Glomerular visceral epithelial cell (primary cell): ENCODE results near the gene CEBPB.
"Not testable (repeated sequence)": the region's sequence is repeated elsewhere in the genome, so short reads cannot be mapped to it uniquely, and the experiment has no call there.

Source experiments
- DNase-seq: peaks from one replicate; pipeline ENCODE4 v3.0.0-alpha.2; 2016; ENCODE audit errors: extremely low spot score

Gene CEBPB

DNA sequence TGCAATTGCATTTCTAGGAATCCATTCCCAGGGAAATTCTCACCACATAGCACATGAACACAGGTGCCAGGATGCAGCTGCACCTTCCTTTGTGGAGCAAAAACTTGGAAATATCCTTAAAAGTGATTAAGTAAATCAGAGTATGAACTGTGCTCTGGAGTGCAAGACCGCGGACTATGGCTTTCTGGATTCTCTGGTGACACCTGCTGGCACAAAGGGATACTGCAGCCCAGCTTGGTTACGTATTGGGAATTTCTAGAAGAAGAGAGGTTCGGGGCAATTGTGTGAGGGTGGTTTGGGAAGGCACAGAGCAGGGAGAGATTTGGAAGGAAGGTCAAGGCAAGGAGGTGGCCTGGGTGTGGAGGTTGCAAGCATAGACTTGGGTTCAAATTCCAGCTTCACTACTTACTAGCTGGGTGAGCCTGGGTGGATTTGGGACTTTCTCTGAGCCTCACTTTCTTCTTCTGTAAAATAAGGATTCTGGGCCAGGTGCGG, 21.3 kb upstream of the CEBPB start:
- DNase-seq: peak; percentile 86

GRCh38 chr20:50170549-50171220, 19.9 kb upstream of the CEBPB start:
- DNase-seq: no peak

- peak; percentile 82 for DNase-seq
Measured at GRCh38 chr20:50172347-50173013, 18.1 kb upstream of the CEBPB start.

DNA sequence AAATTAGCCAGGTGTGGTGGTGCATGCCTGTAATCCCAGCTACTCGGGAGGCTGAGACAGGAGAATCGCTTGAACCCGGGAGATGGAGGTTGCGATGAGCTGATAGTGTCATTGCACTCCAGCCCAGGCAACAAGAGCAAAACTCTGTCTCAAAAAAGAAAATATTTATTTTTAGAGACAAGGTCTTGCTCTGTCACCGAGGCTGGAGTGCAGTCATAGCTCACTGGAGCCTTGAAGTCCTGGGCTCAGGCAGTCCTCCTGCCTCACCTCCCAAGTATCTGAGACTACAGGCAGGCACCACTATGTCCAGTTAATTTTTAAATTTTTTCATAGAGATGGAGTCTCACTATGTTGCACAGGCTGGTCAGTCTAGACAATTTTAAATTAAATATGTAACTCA, 16.2 kb upstream of the CEBPB start:
- DNase-seq: no peak

DNA sequence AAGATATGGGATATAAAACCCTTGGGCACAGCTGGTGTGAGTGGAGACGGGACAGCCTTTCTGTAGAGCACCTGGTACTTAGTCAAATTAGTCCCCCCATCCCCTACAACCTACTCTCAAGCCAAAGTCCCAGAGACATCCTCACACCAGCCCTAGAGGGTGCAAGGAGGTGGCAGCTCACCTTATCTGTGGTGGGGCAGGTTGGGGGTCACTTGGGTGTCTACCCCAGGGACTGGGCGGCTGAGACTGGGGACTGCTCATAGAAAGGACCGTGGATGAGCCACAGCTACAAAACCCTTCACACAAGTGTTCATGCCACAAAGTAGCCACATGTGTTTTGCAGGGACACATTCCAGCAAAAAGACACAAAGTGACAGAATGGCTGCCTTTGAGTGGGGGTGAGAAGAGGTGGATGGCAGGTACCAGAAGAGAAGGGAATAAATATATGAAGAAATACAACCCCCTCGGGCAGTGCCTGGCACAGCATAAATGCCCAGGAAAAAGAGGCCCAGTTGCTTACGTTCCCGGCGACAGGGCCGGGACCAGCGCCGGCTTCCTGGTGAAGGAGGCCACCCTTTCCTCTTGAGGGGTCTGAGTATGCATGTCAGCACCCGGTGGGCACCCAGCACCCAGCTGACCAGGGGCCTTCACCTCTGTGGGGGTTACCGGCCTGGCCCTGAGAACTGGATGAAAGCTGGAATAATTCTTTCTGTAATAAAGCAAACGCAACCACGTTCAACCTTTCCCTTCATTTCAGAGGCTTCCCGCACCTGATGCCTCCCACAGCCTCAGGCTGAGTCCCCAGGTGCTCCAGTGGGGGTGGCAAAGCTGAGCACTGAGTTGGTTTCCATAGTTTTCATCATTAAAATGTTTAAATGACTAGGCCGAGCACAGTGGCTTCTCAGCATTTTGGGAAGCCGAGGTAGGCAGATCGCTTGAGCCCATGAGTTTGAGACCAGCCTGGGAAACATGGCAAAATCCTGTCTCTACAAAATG, 14.4 kb upstream of the CEBPB start:
- DNase-seq: no peak

DNA sequence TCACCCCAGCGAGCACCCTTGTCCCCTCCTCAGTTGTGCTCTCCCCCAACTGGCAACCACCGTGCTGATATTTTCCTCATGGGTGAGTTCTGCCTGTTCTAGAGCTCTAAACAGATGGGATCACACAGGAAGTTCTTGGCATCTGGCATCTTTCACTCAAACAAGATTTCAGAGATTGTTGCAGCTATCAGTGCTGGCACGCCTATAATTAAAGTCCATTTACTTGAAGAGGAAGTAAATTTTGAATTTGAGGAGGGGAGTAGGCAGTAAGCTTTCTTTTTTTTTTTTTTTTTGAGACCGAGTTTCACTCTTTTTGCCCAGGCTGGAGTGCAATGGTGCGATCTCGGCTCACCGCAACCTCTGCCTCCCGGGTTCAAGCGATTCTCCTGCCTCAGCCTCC, 12.0 kb upstream of the CEBPB start:
- DNase-seq: not testable (repeated sequence)

DNA sequence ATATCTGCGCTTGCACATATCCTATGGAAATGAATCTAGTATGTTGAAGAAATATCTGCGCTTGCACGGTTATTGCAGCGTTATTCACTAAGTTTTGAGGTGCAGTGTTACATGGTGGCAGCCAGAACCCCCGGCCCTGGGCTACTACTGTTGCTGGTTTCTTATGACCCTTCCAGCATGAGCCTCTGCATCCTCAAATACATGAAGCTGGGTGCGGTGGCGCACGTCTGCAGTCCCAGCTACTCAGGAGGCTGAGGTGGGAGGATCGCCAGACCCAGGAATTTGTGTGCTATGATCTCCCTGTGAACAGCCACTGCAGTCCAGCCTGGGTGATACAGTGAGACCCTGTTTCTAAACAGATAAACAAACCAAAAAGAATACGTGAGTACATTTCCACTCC, 9.3 kb upstream of the CEBPB start:
- no peak for DNase-seq

- no peak for DNase-seq
Measured at GRCh38 chr20:50182346-50182745, 8.3 kb upstream of the CEBPB start.

GRCh38 chr20:50185426-50185825, 5.2 kb upstream of the CEBPB start:
- no peak for DNase-seq

- peak; percentile 90 for DNase-seq
Measured at GRCh38 chr20:50186151-50186885, 4.3 kb upstream of the CEBPB start.

GRCh38 chr20:50186987-50187402, 3.6 kb upstream of the CEBPB start:
- DNase-seq: no peak

- no peak for DNase-seq
Measured at GRCh38 chr20:50187403-50188051, 3.1 kb upstream of the CEBPB start.

DNA sequence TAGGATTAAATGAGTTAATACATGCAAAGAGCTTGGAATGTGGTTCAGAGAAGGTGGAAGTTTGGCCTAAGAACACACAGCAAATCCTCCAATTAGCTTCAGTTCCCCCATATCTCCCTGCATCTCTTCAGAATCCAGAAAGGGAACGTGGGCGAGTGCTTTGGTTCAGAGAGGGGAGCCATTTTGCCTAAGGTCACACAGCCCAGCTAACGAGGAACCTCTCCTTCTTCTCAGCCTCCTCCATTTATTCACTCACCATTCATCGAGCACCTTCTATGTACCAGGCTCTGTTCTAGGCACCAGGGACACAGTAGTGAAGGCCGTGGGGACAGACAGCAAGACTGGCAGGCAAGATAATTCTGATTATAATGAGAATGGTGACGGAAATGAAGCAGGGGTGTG, 2.3 kb upstream of the CEBPB start:
- no peak for DNase-seq

GRCh38 chr20:50188879-50189680, 1.6 kb upstream of the CEBPB start:
- DNase-seq: no peak

- DNase-seq: no peak
Measured at GRCh38 chr20:50189681-50190250, 864 bp upstream of the CEBPB start.

GRCh38 chr20:50191065-50191543, 474 bp downstream of the CEBPB start:
- DNase-seq: peak; percentile 69

DNA sequence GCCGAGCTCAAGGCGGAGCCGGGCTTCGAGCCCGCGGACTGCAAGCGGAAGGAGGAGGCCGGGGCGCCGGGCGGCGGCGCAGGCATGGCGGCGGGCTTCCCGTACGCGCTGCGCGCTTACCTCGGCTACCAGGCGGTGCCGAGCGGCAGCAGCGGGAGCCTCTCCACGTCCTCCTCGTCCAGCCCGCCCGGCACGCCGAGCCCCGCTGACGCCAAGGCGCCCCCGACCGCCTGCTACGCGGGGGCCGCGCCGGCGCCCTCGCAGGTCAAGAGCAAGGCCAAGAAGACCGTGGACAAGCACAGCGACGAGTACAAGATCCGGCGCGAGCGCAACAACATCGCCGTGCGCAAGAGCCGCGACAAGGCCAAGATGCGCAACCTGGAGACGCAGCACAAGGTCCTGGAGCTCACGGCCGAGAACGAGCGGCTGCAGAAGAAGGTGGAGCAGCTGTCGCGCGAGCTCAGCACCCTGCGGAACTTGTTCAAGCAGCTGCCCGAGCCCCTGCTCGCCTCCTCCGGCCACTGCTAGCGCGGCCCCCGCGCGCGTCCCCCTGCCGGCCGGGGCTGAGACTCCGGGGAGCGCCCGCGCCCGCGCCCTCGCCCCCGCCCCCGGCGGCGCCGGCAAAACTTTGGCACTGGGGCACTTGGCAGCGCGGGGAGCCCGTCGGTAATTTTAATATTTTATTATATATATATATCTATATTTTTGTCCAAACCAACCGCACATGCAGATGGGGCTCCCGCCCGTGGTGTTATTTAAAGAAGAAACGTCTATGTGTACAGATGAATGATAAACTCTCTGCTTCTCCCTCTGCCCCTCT, 1.1 kb downstream of the CEBPB start:
- DNase-seq: peak; percentile 63

- peak; percentile 86 for DNase-seq
Measured at GRCh38 chr20:50192364-50193198, 2.0 kb downstream of the CEBPB start.
